Colonic mucosa (tissue), 4 donors: ENCODE measurements around the gene ALKBH3. TPM values are rescaled to one million over a fixed set of nuclear protein-coding genes. Genes with fewer than 3 reads are reported as not detected.
A peak's percentile ranks its signal among the peaks of the same experiment; 100 is the strongest.

ENCODE experiments used
- DNase-seq: peaks from one replicate; pipeline ENCODE4 v3.0.0-alpha.2; 2020
- H3K27ac ChIP-seq: fragments of 200-600 bp; one replicate; pipeline ENCODE4 v1.8.0; 2021
- H3K27me3 ChIP-seq: fragments of 200-600 bp; one replicate; pipeline ENCODE4 v1.8.0; 2021
- H3K36me3 ChIP-seq: fragments of 200-600 bp; one replicate; pipeline ENCODE4 v1.8.0; 2021
- H3K4me1 ChIP-seq: fragments of 200-600 bp; one replicate; pipeline ENCODE4 v1.8.0; 2021; ENCODE audit warnings: mild to moderate bottlenecking
- H3K4me3 ChIP-seq: fragments of 200-600 bp; one replicate; pipeline ENCODE4 v1.8.0; 2021
- H3K9ac ChIP-seq, 2 donors: one replicate each; pipeline ENCODE4 v1.7.0; 2013; ENCODE audit warnings: control low read depth in 2 of 2, low read depth in 2 of 2, low read length in 2 of 2
- H3K9me3 ChIP-seq: fragments of 200-600 bp; one replicate; pipeline ENCODE4 v1.8.0; 2021
- CTCF ChIP-seq: fragments of 200-600 bp; IDR thresholded peaks from one replicate; pipeline ENCODE4 v1.8.0; 2022; ENCODE audit warnings: antibody characterized with exemption, mild to moderate bottlenecking
- intact Hi-C: fragments of 100-400 bp; cut with DNase I; formaldehyde crosslinking; loops from one replicate; pipeline ENCODE4 v1.14.1; 2022
- total RNA-seq, 2 donors: library from RNA; stranded (reverse); fragmentation: NEBNext Ultra II Directional in 1 of 2; extraction: Animal tissue kit (Norgen Biotek cat#: 25700) in 1 of 2; gene quantifications; one replicate each; pipeline ENCODE4 v1.2.1, GENCODE V29; 2021
- donor health status: healthy.
- donor health status: DM: no; HTN: no; CAD: no.
- donor health status: DM: no; HTN: no; CAD: no.

The ALKBH3 gene
- total RNA-seq, 2 donors from 2014 or later = 22.5 to 26.9 TPM

DNA sequence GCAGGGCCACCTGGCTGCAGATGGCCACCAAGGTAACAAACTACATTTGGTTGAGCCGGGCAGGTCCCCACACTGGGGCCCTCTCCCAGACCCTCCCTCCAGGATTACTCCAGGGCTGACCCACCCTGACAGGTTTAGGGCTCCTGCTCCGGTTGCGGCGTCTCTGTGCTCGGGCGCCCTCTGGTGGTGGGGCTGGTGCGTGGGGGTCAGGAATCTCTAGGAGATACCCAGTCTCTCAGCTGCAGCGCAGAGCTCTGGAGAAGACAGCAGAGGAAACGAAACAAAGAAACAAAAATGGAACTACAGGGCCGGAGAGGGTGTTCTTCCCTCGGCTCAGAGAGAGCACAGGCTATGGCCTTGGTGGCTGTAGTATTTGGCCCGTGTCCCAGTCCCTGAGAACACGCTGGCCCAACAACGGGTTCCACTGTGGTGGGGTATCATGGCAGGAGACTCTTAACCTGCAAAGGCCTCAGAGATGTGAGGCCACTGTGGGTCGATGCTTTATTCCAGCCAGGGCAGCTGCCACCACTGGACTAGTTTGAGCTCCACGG, 64.2 kb downstream of the ALKBH3 start:
- Histone ChIP-seq H3K27ac (peak overlapping the region; percentile 52), H3K27me3 (peaks cover 40% of the 10 kb centered on the region), H3K4me3 (peak overlapping the region; percentile 47), H3K4me1 (no peaks in the 10 kb centered on the region), H3K9ac (peak overlapping the region; percentile 63), H3K9me3 (no peaks in the 10 kb centered on the region), H3K36me3 (no peaks in the 10 kb centered on the region)
- intact Hi-C loops = loop anchor here (5.0 kb wide), 2 partner anchors 53 to 92 kb away; no protein-coding TSS in a partner anchor
- DNase-seq = peak; percentile 85
- TF ChIP-seq CTCF = peak; percentile 63

DNA sequence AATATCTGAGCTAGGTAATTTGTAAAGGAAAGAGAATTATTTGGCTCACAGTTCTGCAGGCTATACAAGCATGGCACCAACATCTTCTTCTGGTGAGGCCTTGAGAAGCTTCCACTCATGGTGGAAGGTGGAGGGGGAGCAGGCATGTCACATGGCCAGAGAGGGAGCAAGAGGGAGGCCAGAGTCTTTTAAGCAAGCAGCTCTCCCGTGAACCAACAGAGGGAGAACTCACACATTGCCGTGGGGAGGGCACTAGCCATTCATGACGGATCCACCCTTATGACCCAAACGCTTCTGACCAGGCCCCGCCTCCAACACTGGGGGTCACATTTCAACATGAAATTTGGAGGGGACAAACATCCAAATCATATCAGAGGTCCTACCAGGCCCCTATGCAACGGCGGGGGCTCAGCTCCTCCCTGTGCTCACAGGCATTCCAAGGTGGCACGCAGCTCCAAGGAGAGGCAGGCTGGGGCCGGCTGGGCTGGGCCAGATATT, 66.4 kb downstream of the ALKBH3 start:
- Histone ChIP-seq H3K27ac (no peak overlapping the region), H3K9me3 (no peaks in the 10 kb centered on the region), H3K27me3 (peaks cover 28% of the 10 kb centered on the region), H3K36me3 (no peaks in the 10 kb centered on the region), H3K9ac (no peak overlapping the region), H3K4me1 (no peaks in the 10 kb centered on the region), H3K4me3 (no peak overlapping the region)
- DNase-seq = no peak
- intact Hi-C loops = no loop called here
- TF ChIP-seq CTCF = no peak

DNA sequence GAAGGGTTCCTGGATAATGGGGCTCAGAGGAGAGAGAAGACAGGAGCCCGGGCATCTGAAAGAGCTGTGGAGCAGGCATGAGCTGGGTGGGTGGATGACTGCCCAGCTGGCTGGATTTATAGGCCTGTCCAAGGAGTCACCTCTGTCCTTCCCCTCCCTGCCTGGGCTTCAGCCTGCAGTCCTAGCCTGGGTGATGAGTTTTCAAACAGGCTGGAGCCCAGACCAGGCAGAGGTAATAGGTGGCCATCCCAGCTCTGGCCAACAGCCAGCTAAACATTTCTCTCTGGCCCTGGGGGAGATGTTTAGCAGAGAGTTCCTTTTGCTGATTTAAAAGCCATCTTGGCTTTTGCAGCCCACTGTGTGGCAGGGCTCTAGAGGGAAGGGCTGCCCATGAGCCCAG, 67.2 kb downstream of the ALKBH3 start:
- no peaks in the 10 kb centered on the region for H3K9me3 ChIP-seq
- no peak for TF ChIP-seq CTCF
- H3K27me3 ChIP-seq = peaks cover 24% of the 10 kb centered on the region
- no peaks in the 10 kb centered on the region for H3K4me1 ChIP-seq
- no peaks in the 10 kb centered on the region for H3K36me3 ChIP-seq
- H3K9ac ChIP-seq = no peak overlapping the region
- no peak for DNase-seq
- H3K4me3 ChIP-seq = no peak overlapping the region
- intact Hi-C loops = no loop called here
- no peak overlapping the region for H3K27ac ChIP-seq

GRCh38 chr11:43948341-43949225, 68.0 kb downstream of the ALKBH3 start:
- H3K9me3 ChIP-seq = no peaks in the 10 kb centered on the region
- H3K27me3 ChIP-seq = peaks cover 16% of the 10 kb centered on the region
- H3K27ac ChIP-seq = no peak overlapping the region
- no peak for TF ChIP-seq CTCF
- H3K36me3 ChIP-seq = no peaks in the 10 kb centered on the region
- DNase-seq = no peak
- intact Hi-C loops = no loop called here
- no peak overlapping the region for H3K4me3 ChIP-seq
- H3K9ac ChIP-seq = no peak overlapping the region
- H3K4me1 ChIP-seq = no peaks in the 10 kb centered on the region

DNA sequence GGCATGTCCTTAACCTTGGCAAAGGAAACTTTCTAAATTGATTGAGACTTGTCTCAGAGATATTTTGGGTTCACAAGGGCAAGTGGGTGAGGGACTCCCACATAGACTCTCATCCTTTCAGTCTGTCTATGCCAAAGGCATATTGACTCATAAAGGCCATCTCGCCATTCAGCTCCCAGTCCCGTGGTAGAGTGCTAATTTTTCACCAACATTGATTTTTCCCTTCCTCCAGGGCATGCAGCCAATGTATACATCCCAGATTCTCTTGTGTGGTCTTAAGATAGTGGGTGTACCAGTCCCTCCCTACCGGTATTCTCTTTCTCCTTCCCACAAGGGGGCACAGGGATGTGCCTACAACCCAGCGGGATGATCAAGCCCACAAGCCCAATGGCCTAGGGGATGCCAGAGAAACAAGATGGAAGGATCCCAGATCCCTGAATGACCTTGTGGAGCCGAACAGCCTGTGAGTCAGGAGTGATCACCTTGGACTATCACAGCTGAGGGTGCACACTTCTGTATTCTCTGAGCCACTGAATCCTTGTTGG, 69.8 kb downstream of the ALKBH3 start:
- Histone ChIP-seq H3K9ac (no peak overlapping the region), H3K27ac (no peak overlapping the region), H3K4me3 (no peak overlapping the region), H3K9me3 (no peaks in the 10 kb centered on the region), H3K36me3 (no peaks in the 10 kb centered on the region), H3K27me3 (no peaks in the 10 kb centered on the region), H3K4me1 (no peaks in the 10 kb centered on the region)
- TF ChIP-seq CTCF = no peak
- DNase-seq = no peak
- intact Hi-C loops = no loop called here
